Measurements from ENCODE around the gene UBAC1. TPM values are rescaled to one million over a fixed set of nuclear protein-coding genes. Genes with fewer than 3 reads are reported as not detected.
"Not testable (repeated sequence)": the region's sequence is repeated elsewhere in the genome, so short reads cannot be mapped to it uniquely, and the experiment has no call there.

The UBAC1 gene
- total RNA-seq, 1 donor from 2014 or later = 34.2 TPM

- no peak for DNase-seq (ENCODE audit: low spot score)
Observed at GRCh38 chr9:135901826-135902225, 59.3 kb downstream of the UBAC1 start.

DNA sequence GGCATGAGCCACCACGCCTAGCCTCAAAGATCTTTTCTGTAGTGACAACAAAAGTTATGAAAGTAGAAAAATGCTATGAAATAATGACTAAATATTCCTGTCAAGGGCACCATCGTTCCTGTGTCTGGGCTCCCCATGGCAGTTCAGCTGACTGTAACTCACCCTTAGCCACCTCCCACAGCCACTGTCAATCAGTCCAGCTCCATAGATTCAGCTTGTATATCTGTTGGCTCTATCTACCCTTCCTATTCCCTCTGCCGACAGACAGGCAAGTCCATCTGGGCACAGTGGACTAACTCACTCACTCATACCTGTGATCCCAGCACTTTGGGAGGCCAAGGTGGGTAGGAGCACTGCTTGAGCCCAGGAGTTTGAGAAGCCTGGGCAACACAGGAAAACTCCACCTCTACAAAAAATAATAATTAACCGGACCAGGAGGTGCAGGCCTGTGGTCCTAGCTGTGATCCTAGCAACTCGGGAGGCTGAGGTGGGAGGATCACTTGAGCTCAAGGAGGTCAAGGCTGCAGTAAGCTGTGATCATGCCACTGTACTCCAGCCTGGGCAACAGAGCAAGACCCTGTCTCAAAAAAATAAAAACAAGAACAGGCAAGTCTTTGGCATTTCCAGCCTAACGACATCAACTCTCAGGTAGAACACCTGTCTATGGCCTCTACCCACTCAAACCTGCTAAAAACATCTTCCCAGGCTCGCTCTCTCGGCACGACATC lies 60.0 kb downstream of the UBAC1 start:
- DNase-seq (ENCODE audit: low spot score) = no peak

DNA sequence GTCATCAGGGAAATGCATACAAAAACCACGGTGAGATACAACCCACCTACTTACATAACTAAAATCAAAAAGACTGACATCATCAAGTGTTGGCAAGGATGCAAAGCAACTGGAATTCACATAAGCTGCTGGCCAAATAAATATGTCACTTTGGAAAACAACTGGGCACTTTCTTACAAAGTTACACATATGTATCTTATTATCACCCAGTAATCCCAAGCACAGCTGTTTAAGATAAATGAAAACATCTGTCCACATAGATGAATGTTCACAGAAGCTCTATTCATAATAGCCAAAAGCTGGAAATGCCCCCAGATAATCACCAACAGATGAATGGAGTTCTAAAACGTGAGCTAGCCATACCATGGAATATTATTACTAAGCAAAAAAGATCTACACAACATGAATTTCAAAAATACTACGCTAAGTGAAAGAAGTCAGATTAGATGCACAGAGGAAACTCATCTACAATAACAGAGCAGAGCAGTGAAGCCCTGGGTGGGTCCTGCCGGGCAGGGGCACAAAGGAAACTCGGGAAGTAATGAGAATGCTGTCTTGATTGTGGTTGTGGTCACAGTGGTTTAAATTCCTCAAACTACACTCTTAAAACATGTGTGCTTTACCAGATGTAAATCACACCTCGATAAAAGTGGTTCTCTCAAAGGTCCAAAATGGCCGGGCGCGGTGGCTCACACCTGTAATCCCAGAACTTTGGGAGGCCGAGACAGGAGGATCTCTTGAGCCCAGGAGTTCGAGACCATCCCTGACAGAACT lies 62.4 kb downstream of the UBAC1 start:
- no peak for DNase-seq (ENCODE audit: low spot score)

GRCh38 chr9:135896626-135897025 lies 64.5 kb downstream of the UBAC1 start:
- DNase-seq (ENCODE audit: low spot score) = no peak

DNA sequence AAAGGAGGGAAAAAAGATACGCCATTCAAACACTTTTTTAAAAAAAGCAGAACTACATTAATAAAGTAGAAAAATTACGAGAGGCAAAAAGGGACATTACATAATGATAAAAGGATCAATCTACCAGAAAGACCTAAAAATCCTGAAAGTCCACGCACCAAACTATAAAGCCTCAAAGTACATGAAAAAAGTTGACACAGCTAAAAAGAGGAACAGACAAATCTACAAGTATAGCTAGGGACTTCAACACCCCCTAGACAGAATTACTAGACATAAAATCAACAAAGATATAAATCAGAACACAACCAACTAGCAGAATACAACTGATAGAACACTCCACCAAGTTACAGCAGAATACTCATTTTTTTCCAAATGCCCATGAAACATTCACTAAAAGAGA lies 65.0 kb downstream of the UBAC1 start:
- DNase-seq (ENCODE audit: low spot score) = no peak

GRCh38 chr9:135895202-135895848 lies 65.8 kb downstream of the UBAC1 start:
- DNase-seq (ENCODE audit: low spot score) = no peak

DNA sequence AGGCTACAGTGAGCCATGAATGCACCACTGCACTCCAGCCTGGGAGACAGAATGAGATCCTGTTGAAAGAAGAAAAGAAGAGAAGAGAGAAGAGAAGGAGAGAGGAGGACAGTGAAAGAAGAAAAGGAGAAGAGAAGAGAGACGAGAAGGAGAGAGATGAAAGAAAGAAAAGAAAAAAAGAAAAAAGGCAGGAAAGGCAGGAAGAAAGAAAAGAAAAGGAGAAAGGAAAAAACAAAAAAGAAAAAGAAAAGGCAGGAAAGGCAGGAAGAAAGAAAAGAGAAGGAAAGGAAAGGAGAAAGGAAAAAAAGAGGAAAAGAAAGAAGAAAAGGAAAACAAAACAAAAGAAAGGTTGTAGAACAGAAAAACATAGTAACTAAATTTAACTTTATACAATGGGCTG lies 68.1 kb downstream of the UBAC1 start:
- no peak for DNase-seq (ENCODE audit: low spot score)

DNA sequence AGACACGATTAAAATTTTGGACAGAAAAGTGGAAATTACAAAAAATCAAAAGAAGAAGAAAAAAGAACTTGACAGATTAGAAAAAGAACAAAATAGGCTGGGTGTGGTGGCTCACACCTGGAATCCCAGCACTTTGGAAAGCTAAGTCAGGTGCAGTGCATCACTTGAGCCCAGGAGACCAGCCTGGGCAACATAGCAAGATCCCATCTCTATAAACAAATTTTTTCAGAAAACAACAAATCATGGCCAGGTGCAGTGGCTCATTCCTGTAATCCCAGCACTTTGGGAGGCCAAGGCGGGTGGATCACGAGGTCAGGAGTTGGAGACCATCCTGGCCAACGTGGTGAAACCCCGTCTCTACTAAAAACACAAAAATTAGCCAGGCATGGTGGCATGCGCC lies 68.8 kb downstream of the UBAC1 start:
- DNase-seq (ENCODE audit: low spot score) = not testable (repeated sequence)

GRCh38 chr9:135891027-135891631 lies 70.0 kb downstream of the UBAC1 start:
- DNase-seq (ENCODE audit: low spot score) = no peak

- DNase-seq (ENCODE audit: low spot score) = no peak
Observed at GRCh38 chr9:135890190-135891026, 70.8 kb downstream of the UBAC1 start.

- no peak for DNase-seq (ENCODE audit: low spot score)
Observed at GRCh38 chr9:135889564-135890189, 71.5 kb downstream of the UBAC1 start.

- no peak for DNase-seq (ENCODE audit: low spot score)
Observed at GRCh38 chr9:135888766-135889394, 72.3 kb downstream of the UBAC1 start.

- no peak for DNase-seq (ENCODE audit: low spot score)
Observed at GRCh38 chr9:135888126-135888765, 72.9 kb downstream of the UBAC1 start.

GRCh38 chr9:135887585-135888050 lies 73.6 kb downstream of the UBAC1 start:
- DNase-seq (ENCODE audit: low spot score) = no peak

DNA sequence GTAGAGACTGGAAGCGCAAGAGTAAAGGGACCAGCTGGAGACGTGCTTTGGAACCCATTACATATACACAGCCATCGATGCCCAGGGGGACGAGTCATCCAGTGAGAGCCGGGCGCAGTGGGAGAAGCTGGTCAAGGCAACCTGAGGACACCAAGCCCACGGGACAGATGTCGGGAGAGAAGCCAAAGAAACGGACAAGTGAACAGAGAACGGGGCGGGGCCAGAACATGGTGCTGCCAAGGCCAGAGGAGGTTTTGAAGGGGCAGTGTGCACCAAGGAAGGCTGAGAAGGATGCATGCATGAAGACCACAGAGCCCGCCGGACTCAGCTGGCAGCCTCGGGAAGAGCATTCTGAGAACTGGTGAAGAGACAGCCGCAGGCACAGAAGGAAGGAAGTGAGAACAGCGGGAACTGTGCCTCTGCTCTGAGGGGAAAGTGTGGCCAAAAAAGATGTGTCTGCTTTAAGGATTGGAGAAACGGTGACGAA lies 74.1 kb downstream of the UBAC1 start:
- DNase-seq (ENCODE audit: low spot score) = no peak

GRCh38 chr9:135886147-135886981 lies 74.8 kb downstream of the UBAC1 start:
- DNase-seq (ENCODE audit: low spot score) = no peak

GRCh38 chr9:135885100-135885853 lies 75.9 kb downstream of the UBAC1 start:
- DNase-seq (ENCODE audit: low spot score) = no peak
